HG03025 (cell line): ENCODE results near the gene GALNT10.

ENCODE experiments used
- ATAC-seq: cut with Tn5 transposase; IDR thresholded peaks from one replicate; pipeline ENCODE4 v1.9.1; 2021; ENCODE audit warnings: mild to moderate bottlenecking, moderate library complexity; ENCODE audit not compliant: unreplicated experiment, low FRiP score

Gene GALNT10

DNA sequence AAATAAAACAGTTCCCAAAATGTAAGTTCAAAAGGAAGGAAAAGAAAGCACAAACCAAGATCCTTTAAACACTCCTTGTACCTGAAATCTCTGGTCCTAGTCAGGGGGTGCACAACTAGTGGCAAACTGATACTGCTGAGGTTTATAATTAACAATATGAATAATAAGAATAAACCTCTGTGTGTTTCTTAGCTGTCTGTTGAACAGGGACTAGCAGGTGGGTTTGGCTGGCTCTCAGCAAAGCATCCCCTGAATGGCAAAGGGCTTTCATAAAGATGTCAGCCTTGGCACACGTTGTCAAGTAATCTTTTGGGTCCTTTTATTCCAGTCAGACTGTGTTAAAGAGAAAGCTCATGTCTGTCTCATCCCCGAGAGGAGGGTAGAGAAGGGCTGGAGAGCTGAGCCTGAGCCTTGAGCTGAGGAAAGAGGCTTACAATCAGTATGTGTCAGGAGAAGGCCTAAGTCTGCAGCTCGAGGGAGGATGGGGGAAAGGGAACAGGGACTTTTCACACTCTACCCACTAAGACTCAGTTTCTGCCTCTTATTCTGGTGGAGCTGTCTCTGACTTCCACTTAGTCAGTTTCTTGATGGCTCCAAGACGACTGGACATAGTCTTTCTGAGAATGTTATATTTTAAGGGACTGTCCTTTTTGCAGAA, 123.0 kb downstream of the GALNT10 start:
- ATAC-seq = no peak

DNA sequence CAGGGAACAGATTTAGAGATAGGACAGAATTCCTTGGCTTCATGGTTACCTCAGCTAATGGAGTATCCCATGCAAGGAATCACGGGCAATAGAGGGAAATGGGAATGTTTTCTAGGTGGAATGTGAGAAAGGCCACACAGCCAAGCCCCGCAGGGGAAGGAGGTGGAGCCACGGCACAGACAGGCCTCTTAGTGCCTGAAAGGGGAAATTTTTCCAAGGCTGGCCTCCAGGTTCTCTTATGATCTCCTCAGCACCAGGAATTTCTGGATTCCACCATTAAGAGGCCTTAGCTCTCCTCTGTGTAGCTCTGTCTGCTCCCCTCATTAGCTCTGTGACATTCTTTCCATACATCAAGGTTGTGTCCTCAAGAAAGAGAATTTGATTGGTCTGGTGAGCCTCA, 124.7 kb downstream of the GALNT10 start:
- ATAC-seq = no peak

DNA sequence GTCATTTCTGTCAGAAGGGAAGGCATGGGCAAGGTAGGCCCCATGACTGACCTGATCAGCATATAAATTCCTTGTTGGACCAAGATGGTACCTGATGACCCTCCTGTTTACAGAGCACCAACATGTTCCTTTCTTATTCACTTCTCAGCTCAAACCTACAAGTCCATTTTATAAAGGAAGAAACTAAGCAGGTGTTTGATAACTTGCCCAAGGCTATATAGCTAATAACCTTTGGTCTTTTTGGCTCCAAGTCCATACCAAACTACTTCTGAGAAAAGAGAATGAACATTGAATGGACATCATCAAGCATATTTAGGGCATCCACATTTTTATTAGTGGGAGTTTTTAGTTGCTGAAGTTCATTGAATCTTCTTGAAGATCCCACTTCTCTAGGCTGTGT, 125.2 kb downstream of the GALNT10 start:
- ATAC-seq = no peak

DNA sequence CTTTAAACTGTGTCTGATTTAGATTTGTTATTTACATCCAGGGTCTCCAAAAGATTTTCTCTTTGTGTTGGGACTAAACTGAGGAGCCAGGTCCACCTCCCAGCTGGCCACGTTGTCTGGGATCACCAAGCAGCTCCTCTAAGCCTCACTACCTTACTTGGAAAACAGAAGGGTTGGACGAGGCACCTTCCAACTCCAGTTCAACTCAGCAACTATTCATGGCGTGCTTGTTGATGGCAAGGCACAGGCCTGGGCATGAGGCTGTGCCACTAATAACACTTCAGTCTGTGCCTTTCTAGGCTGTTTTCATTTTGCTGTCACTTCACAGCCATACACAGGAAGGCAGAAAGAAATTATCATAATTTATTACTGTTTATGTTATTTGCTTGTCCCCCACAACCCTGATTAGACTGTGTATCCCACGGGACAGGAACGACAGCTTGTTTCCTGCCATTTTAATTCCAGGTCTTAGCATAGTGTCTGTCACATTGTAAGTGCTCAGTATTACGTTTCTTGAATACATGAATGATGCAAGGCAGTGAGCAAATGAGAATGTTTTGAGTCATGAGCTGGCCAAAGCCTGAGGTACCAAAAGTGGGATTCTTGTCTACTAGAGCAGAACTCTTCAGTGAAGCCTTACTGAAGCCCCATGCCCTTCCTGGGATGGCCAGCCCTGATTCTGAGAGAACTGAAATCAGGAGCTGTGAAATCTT, 125.8 kb downstream of the GALNT10 start:
- ATAC-seq = no peak

GRCh38 chr5:154317916-154318315, 127.4 kb downstream of the GALNT10 start:
- ATAC-seq = no peak

GRCh38 chr5:154318691-154319090, 128.2 kb downstream of the GALNT10 start:
- no peak for ATAC-seq

- ATAC-seq = no peak
These were observed 129.2 kb downstream of the GALNT10 start for GRCh38 chr5:154319736-154320135.

DNA sequence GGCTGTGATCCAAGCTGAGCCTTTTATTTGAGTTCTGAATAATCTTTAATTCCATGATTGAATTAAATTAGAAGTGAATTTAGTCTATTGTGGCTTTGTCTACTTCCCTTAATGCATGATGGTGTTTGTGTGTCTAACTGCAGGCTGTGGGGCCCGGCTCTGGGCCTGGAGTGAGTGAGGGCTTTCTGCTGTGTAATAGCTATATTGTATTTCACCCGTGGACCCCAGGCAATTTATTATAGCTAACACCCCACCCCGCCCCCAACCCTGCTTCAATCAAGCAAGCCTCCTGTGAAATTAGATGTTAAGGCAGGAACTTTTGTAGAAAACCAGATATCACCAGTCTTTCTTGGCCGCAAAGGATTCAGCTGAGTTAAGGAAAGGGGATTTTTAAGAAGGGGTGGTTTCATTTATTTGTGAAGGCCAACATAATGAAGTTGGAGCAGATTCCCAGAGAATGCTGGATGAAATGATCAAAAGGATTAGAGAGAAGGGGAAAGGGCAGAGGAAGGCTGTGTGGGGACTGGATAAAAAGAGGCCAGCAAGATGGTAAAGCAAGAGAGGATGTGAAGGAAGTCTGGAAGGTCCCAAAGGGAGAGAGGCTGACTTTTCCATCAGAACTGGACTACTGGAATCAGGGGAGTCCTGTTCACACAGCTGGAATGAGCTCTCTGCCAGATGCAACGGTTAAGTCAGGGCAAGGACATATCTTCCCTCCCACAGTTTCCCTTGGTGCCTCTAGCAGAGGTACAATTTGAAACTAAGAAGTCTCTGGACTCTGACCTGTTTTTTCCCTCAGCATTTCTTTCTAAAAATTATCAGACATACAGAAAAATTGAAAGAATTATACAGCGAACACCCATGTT, 129.9 kb downstream of the GALNT10 start:
- ATAC-seq = no peak

- ATAC-seq = no peak
These were observed 131.0 kb downstream of the GALNT10 start for GRCh38 chr5:154321546-154321945.

DNA sequence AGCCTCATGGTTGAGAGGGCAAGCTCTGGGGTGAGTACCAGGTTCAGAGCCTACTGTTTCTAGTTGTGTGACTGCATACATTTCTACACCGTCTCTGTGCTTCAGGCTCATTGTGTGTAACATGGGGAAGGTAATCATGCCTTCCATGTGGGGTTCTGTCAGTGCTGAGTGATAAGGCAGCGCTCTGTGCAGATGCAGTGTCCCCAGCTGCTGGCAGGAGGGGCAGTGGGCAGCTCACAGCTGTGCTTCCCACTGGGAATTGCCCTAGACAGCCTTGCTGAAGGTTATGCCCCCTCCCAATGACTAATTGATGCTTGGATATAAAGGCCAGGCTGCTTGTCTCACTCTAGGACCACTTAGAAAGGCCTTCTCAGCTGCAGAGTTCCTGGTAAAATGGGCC, 133.5 kb downstream of the GALNT10 start:
- no peak for ATAC-seq

DNA sequence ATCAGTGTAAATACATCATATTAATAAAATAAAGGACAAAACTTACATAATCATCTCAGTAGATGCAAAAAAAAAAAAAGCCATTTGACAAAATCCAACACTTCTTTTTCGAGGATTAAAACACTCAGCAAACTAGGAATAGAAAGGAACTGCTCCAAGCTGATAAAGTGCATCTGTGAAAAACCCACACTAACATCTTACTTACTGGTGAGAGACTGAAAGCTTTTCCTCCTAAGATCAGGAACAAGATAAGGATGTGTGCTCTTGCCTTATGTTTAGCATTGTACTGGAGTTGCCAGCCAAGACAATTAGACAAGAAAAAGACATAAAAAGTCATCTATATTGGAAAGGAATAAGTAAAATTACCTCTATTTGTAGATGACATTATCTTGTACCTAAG, 135.0 kb downstream of the GALNT10 start:
- no peak for ATAC-seq

GRCh38 chr5:154329062-154329461, 138.5 kb downstream of the GALNT10 start:
- ATAC-seq = no peak

- no peak for ATAC-seq
These were observed 139.0 kb downstream of the GALNT10 start for GRCh38 chr5:154329519-154330040.

- no peak for ATAC-seq
These were observed 139.6 kb downstream of the GALNT10 start for GRCh38 chr5:154330097-154330667.

- no peak for ATAC-seq
These were observed 140.7 kb downstream of the GALNT10 start for GRCh38 chr5:154331232-154331631.

- ATAC-seq = no peak
These were observed 141.4 kb downstream of the GALNT10 start for GRCh38 chr5:154331924-154332323.

DNA sequence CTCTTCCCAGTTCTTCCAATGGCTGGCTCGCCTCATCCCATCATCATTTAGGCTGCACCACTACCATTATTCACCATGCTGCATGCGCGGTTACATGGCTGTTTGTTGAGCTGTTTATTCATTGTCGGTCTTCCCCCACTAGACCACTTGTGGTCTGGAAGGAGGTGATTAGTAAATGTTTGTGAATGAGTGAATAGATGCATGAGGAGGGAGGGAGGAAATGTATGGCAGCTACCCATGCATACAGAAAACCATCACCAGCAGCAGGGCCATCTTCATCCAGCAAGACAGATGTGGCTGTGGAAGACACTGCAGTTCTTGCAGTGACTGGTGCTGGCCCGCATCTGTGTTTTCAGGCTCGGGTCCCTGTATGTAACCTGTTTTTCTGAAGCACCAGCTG, 141.9 kb downstream of the GALNT10 start:
- no peak for ATAC-seq

GRCh38 chr5:154333016-154333415, 142.5 kb downstream of the GALNT10 start:
- no peak for ATAC-seq

GRCh38 chr5:154334406-154335064, 144.0 kb downstream of the GALNT10 start:
- no peak for ATAC-seq

DNA sequence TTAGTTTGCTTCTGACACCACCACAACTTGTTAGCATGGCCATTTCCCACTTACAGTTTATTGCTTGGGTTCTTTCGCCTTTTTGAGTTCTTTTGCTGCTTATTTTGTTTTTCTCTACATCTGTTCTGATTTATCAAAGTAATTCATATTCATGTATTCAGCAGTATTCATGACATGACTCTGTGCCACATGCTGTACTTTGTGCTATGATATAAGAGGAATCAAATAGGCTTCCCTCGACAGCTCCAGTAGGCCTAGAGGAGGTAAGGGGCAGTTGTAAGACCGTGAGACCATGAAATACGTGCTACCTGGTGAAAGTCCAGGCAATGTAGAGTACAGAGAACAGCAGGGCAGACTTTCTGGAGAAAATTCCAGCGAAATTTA, 144.5 kb downstream of the GALNT10 start:
- no peak for ATAC-seq
